Right atrium auricular region (tissue), 2 donors: ENCODE results near the gene ATP2C2. TPM values are rescaled to one million over a fixed set of nuclear protein-coding genes. Genes with fewer than 3 reads are reported as not detected.
A peak's percentile ranks its signal among the peaks of the same experiment; 100 is the strongest.

Experiments
- DNase-seq: peaks from one replicate; pipeline ENCODE4 v3.0.0-alpha.2; 2019; ENCODE audit warnings: low spot score
- H3K27ac ChIP-seq, 2 donors: fragments of 200-600 bp; sonication (generic); 1 replicate in 1 of 2; 2 replicates in 1 of 2; pipeline ENCODE4 v1.5.1; 2016 to 2019
- H3K27me3 ChIP-seq, 2 donors: fragments of 200-600 bp; sonication (generic); one replicate each; pipeline versions ENCODE4 v1.5.1 to v1.6.0; 2017 to 2019
- H3K36me3 ChIP-seq: fragments of 200-600 bp; sonication (generic); one replicate; pipeline ENCODE4 v1.5.1; 2016
- H3K4me1 ChIP-seq, 2 donors: fragments of 200-600 bp; sonication (generic); one replicate each; pipeline versions ENCODE4 v1.5.1 to v1.6.0; 2017 to 2019
- H3K4me3 ChIP-seq, 2 donors: fragments of 200-600 bp; sonication (generic); 1 replicate in 1 of 2; 2 replicates in 1 of 2; pipeline ENCODE4 v1.5.1; 2017 to 2019; ENCODE audit warnings: mild to moderate bottlenecking in 1 of 2, moderate library complexity in 1 of 2
- H3K9me3 ChIP-seq, 2 donors: fragments of 200-600 bp; sonication (generic); one replicate each; pipeline ENCODE4 v1.5.1; 2019
- CTCF ChIP-seq, 2 donors: fragments of 200-600 bp; sonication (generic); IDR thresholded peaks; one replicate each; pipeline ENCODE4 v1.5.1; 2019; ENCODE audit warnings: antibody characterized with exemption in 2 of 2
- total RNA-seq, 2 donors: library from RNA; depleted of rRNA; stranded (reverse); fragments of >200 nt; gene quantifications; one replicate each; pipeline ENCODE4 v1.1.0, GENCODE V29; 2016

The ATP2C2 gene
- total RNA-seq, 2 donors from 2014 or later, result not detected

GRCh38 chr16:84505249-84506187 is 137.2 kb downstream of the ATP2C2 start:
- no peaks in the 10 kb centered on the region for H3K36me3 ChIP-seq
- no peaks in the 10 kb centered on the region for H3K27me3 ChIP-seq
- DNase-seq, result no peak
- TF ChIP-seq CTCF (IDR thresholded peaks at IDR 0.05), result no peak
- peaks cover 0 to 34% of the 10 kb centered on the region in 2 donors for H3K4me1 ChIP-seq
- peak overlapping the region; percentile 75 to 85 for H3K27ac ChIP-seq
- H3K4me3 ChIP-seq, result peak overlapping the region; percentile 66 to 89
- H3K9me3 ChIP-seq, result no peaks in the 10 kb centered on the region

- Histone ChIP-seq H3K4me1 (peaks cover 0 to 40% of the 10 kb centered on the region in 2 donors), H3K27ac (no peak overlapping the region), H3K36me3 (no peaks in the 10 kb centered on the region), H3K4me3 (no peak overlapping the region), H3K27me3 (no peaks in the 10 kb centered on the region), H3K9me3 (no peaks in the 10 kb centered on the region)
- no peak for DNase-seq
- TF ChIP-seq CTCF (IDR thresholded peaks at IDR 0.05), result no peak
These were observed 139.0 kb downstream of the ATP2C2 start for GRCh38 chr16:84507011-84507982.

GRCh38 chr16:84508502-84508901 is 140.2 kb downstream of the ATP2C2 start:
- TF ChIP-seq CTCF (IDR thresholded peaks at IDR 0.05), result no peak
- peaks cover 0 to 34% of the 10 kb centered on the region in 2 donors for H3K4me1 ChIP-seq
- H3K27me3 ChIP-seq, result no peaks in the 10 kb centered on the region
- DNase-seq, result no peak
- H3K36me3 ChIP-seq, result no peaks in the 10 kb centered on the region
- H3K4me3 ChIP-seq, result no peak overlapping the region
- no peak overlapping the region for H3K27ac ChIP-seq
- no peaks in the 10 kb centered on the region for H3K9me3 ChIP-seq

GRCh38 chr16:84509032-84509950 is 141.0 kb downstream of the ATP2C2 start:
- Histone ChIP-seq H3K36me3 (no peaks in the 10 kb centered on the region), H3K27me3 (no peaks in the 10 kb centered on the region), H3K9me3 (no peaks in the 10 kb centered on the region), H3K4me1 (peaks cover 0 to 26% of the 10 kb centered on the region in 2 donors), H3K27ac (no peak overlapping the region), H3K4me3 (no peak overlapping the region)
- no peak for TF ChIP-seq CTCF (IDR thresholded peaks at IDR 0.05)
- DNase-seq, result no peak
